HT1080 (cell line): ENCODE measurements around the gene FOXP1. TPM values are rescaled to one million over a fixed set of nuclear protein-coding genes. Genes with fewer than 3 reads are reported as not detected.
"Not testable (repeated sequence)": the region's sequence is repeated elsewhere in the genome, so short reads cannot be mapped to it uniquely, and the experiment has no call there.

Source experiments
- DNase-seq: peaks from one replicate; pipeline ENCODE4 v3.0.0-alpha.2; 2015; ENCODE audit warnings: low read depth
- total RNA-seq: library from RNA; depleted of rRNA; stranded (reverse); fragments of >200 nt; shearing (Covaris generic); gene quantifications from 2 replicates; pipeline ENCODE4 v1.2.3, GENCODE V29; 2014

FOXP1 gene
- total RNA-seq, 1 experiment from 2014 or later, result 65.9 TPM

DNA sequence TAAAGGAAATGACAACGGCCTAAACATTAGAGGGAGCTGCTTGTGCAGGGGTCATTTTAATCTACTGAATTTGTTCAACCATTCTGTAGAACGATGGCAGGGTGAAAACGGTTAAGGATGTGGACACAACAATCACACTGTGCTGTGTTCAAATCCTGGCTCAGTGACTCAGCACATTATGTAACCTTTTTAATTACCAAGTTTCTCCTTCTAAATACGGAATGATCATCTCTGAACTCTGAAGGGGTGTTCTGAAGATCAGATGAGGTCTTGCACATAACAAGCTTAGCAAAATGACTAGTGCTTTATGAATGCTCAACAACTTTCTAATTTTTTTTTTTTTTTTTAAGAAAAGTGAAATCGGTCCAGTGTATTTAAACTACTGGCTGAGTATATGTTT is 592.8 kb downstream of the FOXP1 start:
- no peak for DNase-seq

DNA sequence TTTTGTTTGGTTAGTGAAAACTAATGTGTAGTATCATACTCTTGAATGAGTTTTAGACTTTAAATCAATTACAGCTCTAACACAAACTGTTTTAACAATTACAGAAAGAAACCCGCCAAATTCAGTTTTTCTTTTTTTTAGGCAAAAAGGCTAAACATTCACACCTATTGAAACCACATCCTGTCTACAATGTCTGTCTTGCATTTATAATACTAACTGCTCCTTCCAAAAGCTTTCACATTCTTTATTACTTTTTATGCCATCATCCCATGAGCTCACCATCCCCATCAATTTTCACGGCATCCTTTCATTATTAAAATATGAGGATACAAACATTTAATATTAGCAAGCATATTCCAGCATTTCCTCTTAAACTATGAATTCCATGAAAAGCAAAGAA is 593.3 kb downstream of the FOXP1 start:
- no peak for DNase-seq

DNA sequence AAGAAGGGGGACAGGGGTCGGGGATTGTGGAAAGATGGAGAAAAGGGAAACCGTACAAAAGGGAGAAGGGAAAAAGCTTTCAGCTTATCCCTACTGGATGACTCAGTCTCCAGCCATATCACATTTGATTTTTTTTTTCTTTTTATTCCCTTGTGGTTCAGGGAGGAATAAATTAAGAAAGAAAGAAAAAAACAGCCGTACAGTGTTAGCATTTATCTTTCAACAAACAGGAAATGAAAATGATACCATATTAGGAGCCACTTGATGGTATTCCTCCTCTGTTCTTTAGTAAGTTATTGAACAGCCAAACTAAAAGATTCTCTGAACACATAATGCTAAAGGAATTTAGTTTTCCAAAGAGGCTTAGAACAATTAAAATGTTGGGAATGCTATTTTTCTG is 594.4 kb downstream of the FOXP1 start:
- DNase-seq, result peak; percentile 56

DNA sequence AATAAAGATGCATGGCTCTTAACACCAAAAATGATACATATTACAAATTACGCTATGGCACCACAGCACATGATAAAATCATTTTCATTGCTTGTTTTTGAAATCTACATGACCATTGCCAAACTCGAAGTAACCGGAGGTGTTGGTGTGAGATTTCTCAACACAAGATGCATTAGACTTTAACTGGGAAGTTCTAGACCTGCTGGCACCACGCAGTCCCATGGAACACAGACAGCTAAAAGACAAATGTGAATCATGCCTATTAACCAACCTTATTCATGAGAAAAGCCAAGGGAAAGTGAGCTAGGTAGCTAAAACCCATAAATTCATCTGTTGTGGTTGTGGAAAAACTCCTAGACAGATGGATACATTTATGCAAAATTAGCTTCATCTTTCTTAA is 595.4 kb downstream of the FOXP1 start:
- no peak for DNase-seq

DNA sequence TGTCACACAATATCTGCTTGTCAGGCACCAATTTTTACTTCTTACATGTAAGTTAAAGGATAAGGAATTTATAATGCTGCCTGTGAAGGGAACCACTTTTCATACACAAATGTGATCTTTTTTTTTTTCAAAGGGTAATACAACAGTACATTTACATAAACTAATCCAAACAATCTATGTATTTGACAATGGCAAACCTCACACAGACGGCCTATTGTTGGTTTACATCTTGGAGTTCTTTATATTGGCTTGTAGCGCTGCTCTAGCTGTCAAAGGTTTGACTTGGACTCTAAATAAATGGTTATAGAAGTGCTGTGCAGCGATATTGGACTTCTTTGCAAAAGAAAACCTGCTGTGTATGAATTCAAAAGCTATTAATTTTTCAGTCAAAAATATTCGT is 598.0 kb downstream of the FOXP1 start:
- no peak for DNase-seq

DNA sequence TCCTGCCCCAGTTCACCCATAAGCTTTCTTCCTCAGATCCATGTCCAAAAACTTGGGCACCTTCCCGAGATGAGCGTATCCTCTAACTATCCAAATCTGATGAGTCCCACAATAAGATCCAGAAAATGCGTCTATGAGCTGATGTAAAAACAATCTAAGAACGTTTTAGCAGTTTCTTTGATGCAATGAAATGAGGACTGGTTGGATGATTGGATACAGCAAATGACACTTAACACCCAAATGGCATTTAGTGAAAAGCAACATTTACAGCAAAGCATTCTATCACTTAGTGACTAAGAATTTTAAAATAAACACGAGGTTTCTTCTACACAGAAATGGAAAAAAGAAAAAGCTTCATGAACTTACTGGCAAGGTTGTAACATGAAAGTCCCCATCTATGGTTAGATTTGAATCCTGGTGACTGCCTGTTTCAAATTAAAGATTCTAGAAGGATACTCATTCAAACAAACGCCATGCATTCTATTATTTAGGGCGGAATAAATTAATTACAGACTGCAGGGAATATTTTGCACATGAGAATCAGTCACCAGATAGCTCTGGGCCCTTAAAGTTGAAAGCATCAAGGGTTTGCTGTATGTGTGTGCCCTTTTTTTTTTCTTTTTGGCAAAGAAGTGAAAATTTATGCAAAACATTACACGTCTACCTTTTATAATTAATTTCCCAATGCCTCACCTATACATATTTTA is 598.6 kb downstream of the FOXP1 start:
- DNase-seq, result no peak

DNA sequence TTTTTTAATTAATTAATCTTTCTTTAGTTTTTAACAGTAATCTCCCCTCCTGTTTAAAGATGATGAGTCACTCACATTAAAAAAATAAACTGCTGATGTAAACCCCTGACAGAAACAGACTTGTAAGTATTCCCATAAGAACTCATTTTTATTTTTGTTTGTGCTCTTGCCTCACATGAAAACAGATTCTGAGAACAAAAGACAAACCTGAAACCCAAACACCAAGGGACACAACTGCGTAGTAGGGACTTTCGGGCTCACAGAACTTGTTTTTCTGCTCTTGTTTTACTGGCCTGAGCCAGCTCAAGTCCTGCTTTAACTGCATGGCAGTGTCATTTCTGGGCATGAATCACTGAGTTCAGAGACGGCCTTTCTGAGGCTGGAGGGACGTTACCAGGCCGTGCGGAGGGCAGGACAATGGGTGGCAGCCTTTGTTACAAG is 600.8 kb downstream of the FOXP1 start:
- DNase-seq, result peak; percentile 82

DNA sequence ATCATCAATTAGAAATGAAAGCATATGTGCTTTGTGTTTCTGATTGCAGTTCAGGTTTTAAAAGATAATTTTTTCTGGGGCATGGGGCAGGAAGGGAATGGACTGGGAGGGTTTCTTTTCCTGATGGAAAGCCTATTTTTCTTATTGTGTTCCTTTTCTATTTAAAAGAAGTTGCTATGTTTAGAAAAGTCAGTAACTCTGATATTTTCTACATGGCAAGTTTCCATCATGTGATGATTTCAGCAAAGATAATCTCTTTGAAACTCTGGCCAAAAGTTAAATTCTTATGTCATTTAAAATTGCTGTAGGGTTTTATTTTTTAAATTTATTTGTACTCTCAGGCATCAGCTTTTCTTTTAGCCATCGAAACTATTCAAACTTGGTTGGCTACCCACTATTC is 601.2 kb downstream of the FOXP1 start:
- DNase-seq, result no peak

DNA sequence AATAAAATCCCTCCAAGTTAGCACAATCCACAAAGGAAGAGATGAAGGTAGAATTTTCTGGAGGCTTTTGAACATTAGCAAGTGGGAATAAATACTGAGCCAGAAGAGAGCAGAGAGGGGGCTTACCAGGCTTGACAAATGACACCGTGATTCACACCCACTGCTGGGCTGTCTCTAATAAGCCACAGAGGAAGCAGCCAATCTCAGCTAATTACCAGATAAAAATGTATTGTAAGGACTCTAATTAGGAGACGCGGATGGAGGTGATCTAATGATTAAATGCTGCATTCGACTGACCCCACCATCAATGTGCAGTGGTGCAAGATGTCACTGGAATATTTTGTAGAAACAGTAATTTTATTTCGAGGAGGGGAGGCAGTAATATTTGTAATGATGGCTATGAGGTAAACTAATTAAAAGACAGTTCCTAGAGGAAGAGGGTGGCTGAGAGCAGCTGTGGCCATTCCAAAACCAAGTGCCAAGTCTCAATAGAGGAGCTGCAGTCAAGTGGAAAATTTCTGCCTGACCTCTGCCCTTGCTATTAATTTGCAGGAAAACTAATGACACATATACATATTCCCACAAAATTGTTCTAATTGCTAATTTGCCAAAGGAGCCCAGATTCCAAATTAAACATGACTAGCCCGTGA is 602.2 kb downstream of the FOXP1 start:
- no peak for DNase-seq

DNA sequence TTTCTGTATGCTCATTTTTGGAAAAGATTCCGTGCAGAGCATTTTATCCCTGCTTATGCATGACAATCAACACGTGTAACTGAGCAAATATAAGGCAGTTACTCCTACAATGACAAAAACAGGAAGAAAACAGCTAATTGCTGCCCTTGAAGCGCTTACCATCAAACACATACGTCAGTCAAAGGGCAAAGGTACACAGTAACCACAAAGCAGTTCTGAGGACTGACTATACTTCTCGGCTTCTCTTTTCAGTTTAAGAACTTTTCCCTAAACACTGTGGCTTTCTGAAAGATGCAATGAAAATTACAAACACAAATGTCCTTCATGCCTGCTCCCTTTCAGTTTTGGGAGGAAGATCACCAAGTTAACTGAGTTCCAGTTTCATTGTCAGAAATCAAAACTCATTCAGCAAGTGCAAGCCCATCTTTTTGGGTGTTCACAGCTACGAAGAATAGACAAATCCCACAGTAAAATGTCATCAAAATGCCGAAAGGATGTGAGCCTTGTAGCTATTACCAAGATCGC is 602.8 kb downstream of the FOXP1 start:
- DNase-seq, result no peak

DNA sequence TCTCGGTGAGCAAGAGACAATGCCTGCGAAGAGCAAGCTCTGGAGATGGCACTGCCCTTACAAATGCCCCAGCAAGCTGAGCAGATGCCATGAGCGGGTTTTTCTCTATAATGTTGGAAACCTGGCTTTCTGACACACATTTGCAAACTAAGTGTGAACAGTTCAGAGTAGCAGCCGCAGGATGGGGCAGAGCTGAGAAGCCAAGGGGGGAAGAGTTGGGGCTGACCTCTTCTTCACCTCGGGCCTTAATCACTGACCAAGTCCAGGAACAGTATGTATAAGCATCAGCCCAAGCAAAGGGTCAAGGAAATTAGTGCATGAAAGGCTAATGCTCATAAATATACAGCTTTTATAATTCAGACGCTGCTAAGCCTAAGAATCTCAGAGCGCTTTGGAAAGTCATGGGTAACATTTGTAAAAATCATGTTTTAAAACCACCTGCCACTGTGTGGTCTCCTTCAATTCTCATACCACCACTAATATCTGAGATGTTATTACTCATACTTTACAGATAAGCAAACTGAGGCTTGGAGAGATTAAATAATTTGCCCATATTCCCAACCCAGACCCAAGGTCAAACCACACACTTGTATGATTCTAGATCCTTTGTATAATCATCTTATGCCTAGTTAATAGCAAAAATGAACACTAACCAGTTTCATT is 603.4 kb downstream of the FOXP1 start:
- no peak for DNase-seq

DNA sequence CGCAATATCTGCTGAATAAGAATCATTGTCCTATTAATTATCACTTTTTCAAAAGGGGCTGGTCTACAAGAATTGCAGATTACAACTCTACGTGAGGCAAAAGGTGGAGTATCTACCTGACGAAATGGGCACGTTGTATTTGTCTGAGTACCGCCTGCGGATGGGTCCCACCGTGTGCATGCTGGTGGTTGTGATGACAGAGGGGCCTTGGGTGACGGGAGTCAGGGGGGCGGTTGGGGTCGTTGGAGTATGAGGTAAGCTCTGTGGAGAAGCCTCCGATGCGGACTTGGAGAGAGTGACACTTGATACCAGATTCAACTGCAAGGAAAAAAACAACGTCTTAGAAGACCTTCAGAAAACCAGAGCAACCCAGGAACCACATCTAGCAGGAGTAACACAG is 605.8 kb downstream of the FOXP1 start:
- DNase-seq, result no peak

DNA sequence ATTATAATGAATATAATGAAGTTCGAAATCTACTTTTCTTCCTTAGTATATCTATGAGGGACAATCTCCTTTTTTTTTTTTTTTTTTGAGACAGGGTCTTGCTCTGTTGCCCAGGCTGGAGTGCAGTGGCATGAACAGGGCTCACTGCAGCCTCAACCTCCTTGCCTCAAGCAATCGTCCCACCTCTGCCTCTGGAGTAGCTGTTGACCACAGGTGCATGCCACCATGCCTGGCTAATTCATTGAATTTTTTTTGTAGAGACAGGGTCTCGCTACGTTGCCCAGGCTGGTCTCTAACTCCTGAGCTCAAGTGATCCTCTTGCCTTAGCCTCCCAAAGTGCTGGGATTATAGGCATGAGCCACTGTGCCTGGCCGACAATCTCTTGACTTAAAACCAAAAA is 607.5 kb downstream of the FOXP1 start:
- not testable (repeated sequence) for DNase-seq

DNA sequence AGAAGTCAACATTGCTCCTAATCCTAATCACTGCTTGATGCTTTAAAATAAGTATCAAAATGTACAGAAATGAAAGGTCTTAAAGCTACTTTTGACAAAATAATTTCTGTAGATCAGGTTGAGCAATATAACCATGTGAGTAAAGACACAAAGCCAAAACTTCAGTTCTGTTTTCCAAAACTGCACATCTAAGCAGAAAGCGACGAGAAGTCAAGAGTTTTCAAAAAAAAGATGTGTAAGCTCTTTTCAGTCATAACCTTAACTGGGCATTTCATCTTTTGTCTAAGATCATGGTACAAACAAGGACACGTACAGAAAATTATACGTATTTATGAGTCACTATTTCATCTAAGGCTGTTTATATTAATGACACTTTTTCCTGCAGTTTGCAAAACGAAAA is 608.8 kb downstream of the FOXP1 start:
- DNase-seq, result no peak

DNA sequence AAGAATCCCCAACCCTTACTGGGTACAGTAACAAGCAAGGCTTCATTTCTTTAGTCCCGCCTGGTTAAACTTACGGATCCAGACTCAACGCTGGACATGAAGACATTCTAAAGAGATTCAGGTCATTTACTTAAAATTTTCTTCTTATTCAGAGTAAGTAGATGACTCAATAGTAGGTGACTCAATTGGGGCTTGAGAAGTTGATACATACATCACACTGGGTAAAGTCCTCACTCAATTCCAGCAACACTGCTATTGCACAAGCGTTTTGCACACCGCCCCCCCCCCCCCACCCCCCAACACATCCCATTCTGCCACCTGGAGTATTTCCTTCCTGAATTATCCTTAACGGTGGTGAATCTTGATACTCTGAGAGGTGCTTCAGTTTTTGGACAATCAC is 610.0 kb downstream of the FOXP1 start:
- peak; percentile 55 for DNase-seq

DNA sequence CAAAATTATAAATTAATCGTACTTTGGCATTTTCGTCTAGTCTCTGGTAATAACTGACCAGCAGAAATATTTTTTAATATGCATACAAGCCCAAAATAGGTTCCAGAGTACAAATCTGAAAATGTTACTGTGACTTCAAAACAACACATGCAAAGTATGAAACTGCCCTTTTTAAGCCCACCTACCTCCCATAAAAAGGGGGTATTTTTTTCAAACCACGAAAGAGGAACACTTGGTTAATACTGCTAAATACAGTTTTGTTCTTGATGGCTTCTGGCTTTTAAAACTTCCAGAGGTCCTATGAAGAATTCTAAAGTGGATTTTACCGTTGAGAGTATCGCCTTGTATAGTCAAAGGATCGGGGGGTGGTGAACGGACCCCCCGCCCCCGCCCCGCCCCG is 610.7 kb downstream of the FOXP1 start:
- no peak for DNase-seq

DNA sequence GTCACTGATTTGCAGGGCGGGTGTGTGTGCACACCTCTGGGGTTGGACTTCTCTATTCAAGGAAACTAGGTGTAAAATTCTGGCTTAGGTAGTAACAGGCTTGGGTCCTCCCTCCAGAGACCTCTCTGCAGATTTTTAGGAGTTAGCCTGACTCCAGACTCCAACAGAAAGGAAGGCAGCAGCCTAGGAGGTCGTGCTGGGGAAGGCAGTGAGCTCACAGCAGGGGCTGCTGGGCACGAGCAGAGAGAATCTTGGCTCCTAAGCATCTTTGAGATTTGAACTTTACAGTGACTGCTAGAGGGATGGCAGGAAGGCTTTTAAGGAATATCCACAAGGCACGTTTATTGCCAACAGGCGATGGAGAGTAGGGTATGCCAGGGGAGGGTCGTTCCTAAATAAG is 612.6 kb downstream of the FOXP1 start:
- DNase-seq, result no peak

DNA sequence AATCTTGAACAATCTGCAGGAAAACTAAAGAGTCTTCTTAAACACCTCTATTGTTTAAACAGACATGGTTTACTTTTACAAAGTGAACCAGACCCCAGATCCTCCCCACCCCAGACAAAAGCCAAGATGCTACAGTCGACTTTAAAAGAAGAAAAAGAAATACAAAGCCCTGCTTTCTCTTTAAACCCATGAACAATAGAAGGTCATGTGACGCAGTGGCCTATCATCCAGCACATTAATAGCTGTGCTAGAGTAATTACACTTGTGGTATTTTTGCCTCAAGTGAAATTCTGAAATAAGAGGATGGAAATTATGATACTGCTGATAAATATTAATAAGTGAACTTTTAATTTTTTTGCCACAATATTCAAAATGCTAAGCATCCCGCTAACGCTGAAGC is 613.4 kb downstream of the FOXP1 start:
- no peak for DNase-seq

DNA sequence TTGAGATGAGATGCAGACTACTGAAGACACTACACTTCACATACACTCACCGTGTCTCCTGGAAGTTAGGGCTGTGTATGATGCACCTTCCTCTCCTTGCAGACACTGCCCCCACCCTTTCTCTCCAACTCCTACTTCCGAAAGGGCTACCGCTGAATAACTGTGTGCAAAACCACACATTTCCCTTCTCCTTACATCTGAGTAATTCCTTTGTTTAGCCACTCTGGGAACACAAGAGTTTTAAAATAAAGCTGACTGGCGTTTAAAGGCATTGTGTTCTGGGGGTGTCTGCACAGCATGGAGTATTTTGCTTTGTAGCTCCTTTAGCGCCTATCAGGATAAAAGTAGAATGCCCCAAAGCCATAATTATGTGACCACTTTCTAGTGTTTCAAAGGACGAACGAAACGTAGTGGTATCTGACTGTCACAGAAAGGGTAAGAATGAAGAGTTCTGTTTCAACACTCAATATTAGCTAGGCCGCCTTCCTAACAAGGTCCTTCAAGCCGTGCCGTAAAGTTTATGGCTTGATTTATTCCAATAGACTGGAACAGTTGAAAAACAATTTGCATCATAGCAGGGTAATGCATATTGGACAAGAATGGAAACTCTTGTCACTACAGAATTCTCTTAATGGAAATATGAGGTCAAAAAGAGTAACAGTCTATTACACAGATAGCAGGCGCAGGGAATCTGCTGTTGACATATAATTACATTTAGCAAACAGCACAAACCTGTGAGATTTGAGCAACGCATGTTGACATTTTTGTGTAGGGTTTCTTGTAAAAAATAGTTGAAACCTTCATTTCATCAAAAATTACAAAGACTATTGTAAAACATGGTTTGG is 619.9 kb downstream of the FOXP1 start:
- DNase-seq, result peak; percentile 30

DNA sequence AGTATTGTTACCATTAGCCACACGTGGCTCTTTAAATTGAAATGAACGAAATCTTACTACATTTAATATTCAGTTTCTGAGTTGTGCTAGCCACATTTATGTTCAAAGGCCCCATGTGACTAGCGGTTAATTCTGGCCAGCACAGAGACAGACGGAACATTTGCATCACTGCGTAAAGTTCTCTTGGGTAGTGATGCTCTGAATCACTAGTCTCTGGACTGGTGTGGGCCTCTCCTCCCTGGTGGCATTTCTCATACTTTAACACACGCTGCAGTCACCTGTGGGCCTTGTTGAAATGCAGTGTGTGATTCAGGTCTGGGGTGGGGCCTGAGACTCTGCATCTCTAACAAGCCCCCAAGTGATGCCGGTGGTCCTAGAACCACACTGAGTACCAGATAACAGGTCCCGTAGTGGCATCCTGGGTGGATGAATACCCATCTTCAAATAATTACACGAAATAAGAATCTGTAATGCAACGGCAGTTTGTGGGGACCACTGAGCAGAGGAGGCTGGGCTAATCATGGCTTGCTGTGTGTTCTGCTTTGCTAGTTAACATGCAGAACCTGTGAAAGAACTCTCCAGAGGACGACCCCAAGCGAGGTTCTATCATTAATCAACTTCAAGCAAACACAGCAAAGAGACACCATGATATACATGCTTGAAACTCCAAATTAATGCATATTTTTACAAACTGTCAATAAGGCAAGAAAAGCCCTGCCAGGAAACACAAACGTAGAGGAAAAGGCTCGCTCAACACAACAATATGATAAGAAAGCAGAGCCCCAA is 623.8 kb downstream of the FOXP1 start:
- DNase-seq, result no peak
